ENCODE data around the gene HAVCR1.
"Not testable (repeated sequence)": the region's sequence is repeated elsewhere in the genome, so short reads cannot be mapped to it uniquely, and the experiment has no call there.

Gene HAVCR1

GRCh38 chr5:157047898-157048297 lies 11.0 kb downstream of the HAVCR1 start:
- no peak for DNase-seq

DNA sequence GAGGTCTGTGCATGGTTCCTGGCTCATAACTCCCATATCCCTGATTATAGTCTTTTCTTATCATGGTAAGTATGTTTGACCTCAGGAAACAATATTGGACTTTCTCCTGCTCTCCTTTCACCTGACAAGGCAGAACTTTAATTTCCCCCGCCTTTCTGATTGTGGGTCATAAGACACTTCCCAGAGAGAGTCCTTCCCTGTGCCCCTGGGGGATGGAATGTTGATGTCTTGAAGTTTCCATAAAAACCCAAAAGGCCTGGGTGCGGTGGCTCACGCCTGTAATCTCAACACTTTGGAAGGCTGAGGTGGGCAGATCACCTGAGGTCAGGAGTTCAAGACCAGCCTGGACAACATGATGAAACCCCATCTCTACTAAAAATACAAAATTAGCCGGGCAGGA lies 11.9 kb downstream of the HAVCR1 start:
- not testable (repeated sequence) for DNase-seq

DNA sequence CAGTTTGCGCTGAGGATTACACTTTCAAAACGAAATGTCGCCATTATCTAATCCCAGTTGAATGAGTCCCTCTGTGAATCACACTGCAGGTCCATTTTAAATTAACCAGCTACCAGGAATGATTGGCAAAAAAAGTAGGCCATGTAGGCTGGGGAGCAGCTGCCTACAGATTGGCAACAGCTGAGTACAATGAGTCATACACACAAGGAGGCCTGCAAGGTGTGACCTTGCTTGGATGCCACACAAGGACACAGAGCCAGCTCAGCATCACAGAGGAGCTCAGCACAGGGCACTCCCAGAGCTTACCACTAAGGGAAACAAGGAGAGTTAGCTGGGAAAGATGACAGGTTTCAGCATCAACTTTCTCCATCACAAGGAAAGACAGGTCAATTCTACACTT lies 12.9 kb downstream of the HAVCR1 start:
- DNase-seq = no peak

- DNase-seq = no peak
These were observed 13.3 kb downstream of the HAVCR1 start for GRCh38 chr5:157045601-157046000.

DNA sequence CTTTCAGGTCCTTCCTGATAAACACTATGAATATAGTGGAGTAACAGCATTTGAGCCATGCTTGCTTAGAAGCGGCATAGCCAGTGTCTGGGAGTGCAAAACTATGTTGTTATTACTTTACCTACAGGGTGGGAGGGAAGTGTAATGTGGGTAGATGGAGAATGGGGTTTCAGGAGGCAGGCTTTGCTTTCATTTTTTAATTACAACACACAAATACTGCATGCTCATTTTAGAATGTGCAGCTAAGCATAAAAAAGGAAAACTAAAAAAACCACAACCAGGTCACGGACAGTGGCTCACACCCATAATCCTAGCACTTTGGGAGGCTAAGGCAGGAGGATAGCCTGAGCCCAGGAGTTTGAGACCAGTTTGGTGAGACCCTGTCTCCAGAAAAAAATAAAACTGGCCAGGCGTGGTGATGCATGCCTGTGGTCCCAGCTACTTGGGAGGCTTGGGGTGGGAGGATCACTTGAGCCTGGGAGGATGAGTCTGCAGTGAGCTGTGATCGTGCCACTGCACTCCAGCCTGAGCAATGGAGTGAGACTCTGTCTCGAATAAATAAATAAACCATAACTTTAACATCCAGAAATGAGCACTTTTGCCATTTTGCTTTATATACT lies 20.2 kb downstream of the HAVCR1 start:
- DNase-seq = no peak

DNA sequence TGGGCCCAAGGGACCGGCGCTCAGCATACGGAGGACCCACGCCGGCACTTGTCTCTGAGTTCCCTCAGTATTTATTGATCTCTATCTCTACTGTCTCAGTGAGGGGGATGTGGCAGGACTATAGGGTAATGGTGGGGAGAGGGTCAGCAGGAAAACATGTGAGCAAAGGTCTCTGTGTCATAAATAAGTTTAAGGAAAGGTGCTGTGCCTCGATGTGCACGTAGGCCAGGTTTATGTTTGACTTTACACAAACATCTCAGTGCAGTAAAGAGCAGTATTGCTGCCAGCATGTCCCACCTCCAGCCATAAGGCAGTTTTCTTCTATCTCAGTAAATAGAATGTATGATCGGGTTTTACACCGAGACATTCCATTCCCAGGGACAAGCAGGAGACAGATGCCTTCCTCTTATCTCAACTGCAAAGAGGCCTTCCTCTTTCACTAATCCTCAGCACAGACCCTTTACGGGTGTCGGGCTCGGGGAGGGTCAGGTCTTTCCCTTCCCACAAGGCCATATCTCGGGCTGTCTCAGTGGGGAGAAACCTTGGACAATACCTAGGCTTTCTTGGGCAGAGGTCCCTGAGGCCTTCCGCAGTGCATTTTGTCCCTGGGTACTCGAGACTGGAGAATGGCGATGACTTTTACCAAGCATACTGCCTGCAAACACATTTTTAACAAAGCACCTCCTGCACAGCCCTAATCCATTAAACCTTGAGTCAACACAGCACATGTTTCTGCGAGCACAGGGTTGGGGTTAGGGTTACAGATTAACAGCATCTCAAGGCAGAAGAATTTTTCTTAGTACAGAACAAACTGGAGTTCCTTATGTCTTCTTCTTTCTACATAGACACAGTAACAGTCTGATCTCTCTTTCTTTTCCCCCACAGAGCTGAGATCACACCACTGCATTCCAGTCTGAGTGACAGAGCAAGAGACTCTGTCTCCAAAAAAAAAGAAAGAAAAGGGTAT lies 24.5 kb downstream of the HAVCR1 start:
- DNase-seq = not testable (repeated sequence)

GRCh38 chr5:157033071-157033583 lies 25.8 kb downstream of the HAVCR1 start:
- no peak for DNase-seq

- no peak for DNase-seq
These were observed 28.2 kb downstream of the HAVCR1 start for GRCh38 chr5:157030692-157031091.

DNA sequence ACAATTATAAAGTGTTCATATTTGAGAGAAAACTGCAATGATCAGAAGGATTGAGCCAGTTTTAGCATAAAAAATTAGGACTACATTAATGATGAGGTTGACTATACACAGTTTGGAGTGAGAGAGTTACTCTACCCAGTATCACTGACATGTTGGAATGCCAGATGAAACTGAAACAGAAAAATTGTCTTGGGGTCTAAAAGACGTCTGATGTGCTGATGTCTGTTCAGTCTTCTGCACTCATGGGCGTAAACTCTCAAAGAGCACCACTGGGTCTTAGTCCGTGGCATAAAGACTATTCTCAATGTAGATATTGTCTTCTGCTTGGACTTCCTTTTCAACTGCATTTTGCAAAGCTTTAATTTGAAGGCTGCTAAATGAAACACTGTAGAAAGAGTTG lies 29.5 kb downstream of the HAVCR1 start:
- DNase-seq = no peak

GRCh38 chr5:157027663-157028062 lies 31.3 kb downstream of the HAVCR1 start:
- DNase-seq = not testable (repeated sequence)

- DNase-seq = no peak
These were observed 32.0 kb downstream of the HAVCR1 start for GRCh38 chr5:157026789-157027424.

GRCh38 chr5:157025093-157025698 lies 33.7 kb downstream of the HAVCR1 start:
- no peak for DNase-seq

DNA sequence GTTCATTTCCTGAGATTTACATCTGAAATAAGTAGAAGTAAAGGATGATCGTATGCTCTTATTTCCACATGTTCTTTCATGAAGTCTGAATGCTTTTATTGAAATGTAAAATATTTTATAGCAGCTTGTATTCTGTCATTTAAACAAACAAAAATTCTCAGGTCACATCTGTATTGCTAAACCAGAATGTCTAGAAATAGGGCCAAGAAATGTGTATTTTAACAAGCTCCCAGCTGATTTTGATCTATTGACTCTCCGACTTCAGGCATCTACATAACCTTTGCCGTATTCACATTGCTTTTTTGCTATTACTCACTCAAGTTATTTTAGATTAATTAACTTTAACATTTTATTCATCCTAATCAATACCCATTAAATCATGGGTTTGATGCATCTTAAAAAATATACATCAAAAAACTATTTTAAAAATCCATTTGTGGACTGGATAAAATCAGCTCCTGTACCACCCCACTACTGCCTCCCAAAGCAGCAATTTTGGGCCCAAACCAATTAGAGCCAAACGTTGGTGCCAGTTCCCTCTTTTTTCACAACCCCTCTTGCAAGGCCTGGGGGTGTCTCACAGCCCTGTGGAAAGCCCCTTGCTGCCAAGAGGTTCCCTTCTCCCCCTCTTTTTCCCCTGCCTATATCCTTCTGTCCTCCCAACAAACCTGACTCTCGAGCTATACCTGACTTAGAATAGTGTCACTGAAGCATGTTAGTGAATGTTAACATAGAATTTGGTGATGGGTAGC lies 34.5 kb downstream of the HAVCR1 start:
- no peak for DNase-seq

GRCh38 chr5:157022024-157022423 lies 36.9 kb downstream of the HAVCR1 start:
- no peak for DNase-seq

DNA sequence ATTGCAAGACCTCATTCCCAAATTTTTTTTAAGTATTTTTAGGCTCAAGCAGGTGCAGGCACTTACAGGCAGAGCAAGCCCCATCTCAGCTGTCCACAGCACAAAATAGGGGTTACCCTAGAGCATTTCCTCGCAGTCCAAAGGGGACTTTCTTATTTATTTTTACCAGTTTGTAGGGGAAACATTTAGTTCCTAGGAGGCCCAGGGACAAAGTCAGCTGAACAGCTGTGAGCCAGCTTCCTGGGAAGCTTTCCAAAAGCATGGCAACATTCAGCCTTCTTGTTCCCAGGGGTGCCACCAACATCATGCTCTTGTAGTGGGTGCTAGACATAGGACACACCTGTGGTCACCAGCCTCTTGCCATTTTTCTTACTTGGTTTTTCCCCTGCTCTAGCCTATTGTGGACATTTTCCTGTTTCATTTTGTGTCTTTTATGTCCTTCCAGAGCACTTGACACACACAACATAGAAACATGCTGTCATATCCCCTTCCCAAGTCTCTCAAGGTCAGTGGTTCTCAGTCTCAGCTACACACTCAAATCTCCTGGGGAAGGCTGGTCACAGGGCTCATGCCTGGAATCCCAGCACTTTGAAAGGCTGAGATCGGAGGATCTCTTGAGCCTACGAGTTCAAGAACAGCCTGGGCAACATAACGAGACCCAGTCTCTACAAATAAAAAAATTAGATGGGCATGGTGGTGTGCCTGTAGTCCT lies 38.2 kb downstream of the HAVCR1 start:
- DNase-seq = no peak

GRCh38 chr5:157020002-157020401 lies 38.9 kb downstream of the HAVCR1 start:
- DNase-seq = no peak

- DNase-seq = not testable (repeated sequence)
These were observed 44.8 kb downstream of the HAVCR1 start for GRCh38 chr5:157014143-157014542.

GRCh38 chr5:157006262-157006661 lies 52.7 kb downstream of the HAVCR1 start:
- DNase-seq = no peak

DNA sequence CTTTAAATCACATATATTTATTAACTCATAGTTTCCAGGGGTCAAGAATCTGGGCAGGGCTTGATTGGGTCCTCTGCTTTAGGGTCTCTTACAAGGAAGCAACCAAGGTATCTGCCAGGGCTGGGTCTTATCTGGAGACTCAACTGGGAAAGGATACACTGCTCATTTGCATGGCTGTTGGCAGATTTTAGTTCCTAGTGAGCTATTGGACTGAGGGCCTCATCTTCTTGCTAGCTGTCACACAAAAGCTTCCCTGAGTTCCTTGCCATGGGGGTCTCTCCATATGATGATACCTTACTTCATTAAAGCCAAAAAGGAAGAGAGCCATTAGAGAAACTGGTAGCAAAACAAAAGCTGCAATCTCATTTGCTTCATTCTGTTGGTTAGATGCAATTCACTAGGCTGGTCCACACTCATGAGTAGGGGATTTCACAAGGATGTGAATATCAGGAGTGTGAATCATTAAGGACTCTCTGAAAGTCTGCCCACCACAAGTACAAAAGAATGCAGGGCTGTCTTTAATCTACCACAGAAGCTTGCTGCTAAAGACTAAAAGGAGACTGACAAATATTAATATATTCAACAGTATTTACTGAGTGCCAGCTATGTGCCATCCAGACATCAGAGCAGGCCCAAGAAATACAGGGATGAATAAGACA lies 53.9 kb downstream of the HAVCR1 start:
- DNase-seq = no peak

DNA sequence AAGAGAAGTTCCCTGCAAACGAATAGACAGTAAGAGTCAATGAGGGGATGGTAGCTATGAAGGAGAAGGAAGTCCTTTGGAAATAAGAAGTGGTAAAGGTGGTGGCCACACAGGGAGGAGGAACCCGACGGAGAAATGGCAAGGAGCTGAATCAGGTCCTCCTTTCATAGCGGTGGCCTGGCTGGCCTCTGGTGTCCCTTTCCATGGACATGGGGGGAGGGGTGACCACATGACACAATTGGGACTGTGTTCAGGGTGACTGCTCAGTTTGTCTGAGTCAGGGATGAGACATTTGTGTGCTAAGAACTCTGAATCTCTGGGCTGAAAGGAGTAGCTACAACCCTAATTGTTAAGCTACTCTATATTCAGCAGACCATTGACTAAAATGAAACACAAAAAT lies 67.2 kb downstream of the HAVCR1 start:
- no peak for DNase-seq

- DNase-seq = no peak
These were observed 74.9 kb downstream of the HAVCR1 start for GRCh38 chr5:156984064-156984463.

All from NCI-H1930 (cell line).